HFFc6 (cell line): Measurements from ENCODE around the gene BECN2. TPM values are rescaled to one million over a fixed set of nuclear protein-coding genes. Genes with fewer than 3 reads are reported as not detected.

Experiments used
- DNase-seq: peaks from one replicate; pipeline ENCODE4 v3.0.0-alpha.2; 2018
- H3K27ac Mint-ChIP-seq: 2 replicates; pipeline ENCODE4 v1.8.0; 2020; ENCODE audit warnings: mild to moderate bottlenecking, mixed read lengths
- H3K27me3 Mint-ChIP-seq: 2 replicates; pipeline ENCODE4 v1.8.0; 2021; ENCODE audit warnings: mild to moderate bottlenecking, moderate library complexity, mixed read lengths; ENCODE audit not compliant: insufficient read depth
- H3K36me3 Mint-ChIP-seq: 2 replicates; pipeline ENCODE4 v1.8.0; 2021; ENCODE audit warnings: low read depth, mixed read lengths
- H3K4me1 Mint-ChIP-seq: 2 replicates; pipeline ENCODE4 v1.8.0; 2020; ENCODE audit warnings: low read depth, mixed read lengths
- H3K4me3 Mint-ChIP-seq: 2 replicates; pipeline ENCODE4 v1.8.0; 2020; ENCODE audit warnings: mild to moderate bottlenecking, moderate library complexity, mixed read lengths
- H3K9me3 Mint-ChIP-seq: 2 replicates; pipeline ENCODE4 v1.8.0; 2020; ENCODE audit warnings: mild to moderate bottlenecking, mixed read lengths
- CTCF ChIP-seq: fragments of 200-600 bp; sonication (generic); IDR thresholded peaks from 2 replicates; pipeline ENCODE4 v1.5.0; 2021; ENCODE audit warnings: antibody characterized with exemption, mild to moderate bottlenecking
- total RNA-seq, 6 experiments: library from RNA; stranded (reverse); fragmentation: NEBNext Ultra II Directional; extraction: Animal tissue kit (Norgen Biotek cat#: 25700); gene quantifications; 2 replicates in 1 of 6; 3 replicates in 5 of 6; pipeline ENCODE4 v1.2.3, GENCODE V29; 2021

The BECN2 gene
- total RNA-seq, 6 experiments from 2014 or later: not detected

DNA sequence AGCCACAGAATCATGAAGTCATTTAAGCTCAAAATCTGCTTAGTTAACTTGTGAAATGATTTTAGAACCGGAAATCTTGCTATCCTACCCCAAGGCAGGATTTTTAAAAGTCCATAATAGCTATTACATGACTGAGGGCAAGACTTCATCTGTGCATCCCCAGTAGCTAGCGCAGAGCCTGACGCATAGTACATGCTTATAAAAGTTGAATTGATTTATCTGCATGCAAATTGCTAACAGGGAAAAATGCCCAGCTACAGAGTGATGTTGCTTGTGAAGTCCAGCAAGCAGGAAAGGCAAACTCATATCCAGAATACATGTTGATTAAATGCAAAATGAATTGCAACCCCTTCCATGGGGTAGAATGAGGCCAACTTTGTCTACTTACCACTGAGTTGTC, 49.4 kb downstream of the BECN2 start:
- DNase-seq: no peak
- H3K9me3 Mint-ChIP-seq: no peaks in the 10 kb centered on the region
- peaks cover 2% of the 10 kb centered on the region for H3K27me3 Mint-ChIP-seq
- H3K4me1 Mint-ChIP-seq: peaks cover 26% of the 10 kb centered on the region
- no peak overlapping the region for H3K4me3 Mint-ChIP-seq
- no peaks in the 10 kb centered on the region for H3K36me3 Mint-ChIP-seq
- no peak overlapping the region; the same call in 1 of the 2 replicates for H3K27ac Mint-ChIP-seq
- no peak for TF ChIP-seq CTCF

Other genes with a start within 250 kb of the BECN2 start
- 10 to 100 TPM in 5 of 6 experiments, 1 to 10 TPM in 1; 6.5 to 15.7 (median 15.2) TPM for gene EXO1, start 109.6 kb upstream of the BECN2 start, total RNA-seq
- gene MAP1LC3C, start 41.3 kb downstream of the BECN2 start, total RNA-seq: not detected